Mucosa of rectum (tissue), 2 donors: ENCODE results near the gene LDHA.
A peak's percentile ranks its signal among the peaks of the same experiment; 100 is the strongest.

ENCODE experiments used
- H3K27ac ChIP-seq, 2 donors: one replicate each; pipeline ENCODE4 v1.7.0; 2013; ENCODE audit warnings: inconsistent platforms in 2 of 2, low read depth in 2 of 2, low read length in 2 of 2
- H3K27me3 ChIP-seq, 2 donors: one replicate each; pipeline ENCODE4 v1.7.0; 2013; ENCODE audit warnings: low read length in 2 of 2; ENCODE audit not compliant: control insufficient read depth in 2 of 2, insufficient read depth in 2 of 2
- H3K36me3 ChIP-seq, 2 donors: one replicate each; pipeline ENCODE4 v1.7.0; 2013; ENCODE audit warnings: low read length in 2 of 2; ENCODE audit not compliant: control insufficient read depth in 2 of 2, insufficient read depth in 2 of 2
- H3K4me1 ChIP-seq, 2 donors: one replicate each; pipeline ENCODE4 v1.7.0; 2013; ENCODE audit warnings: low read length in 2 of 2, mild to moderate bottlenecking in 1 of 2; ENCODE audit not compliant: control insufficient read depth in 2 of 2, insufficient read depth in 2 of 2
- H3K4me3 ChIP-seq, 2 donors: one replicate each; pipeline ENCODE4 v1.7.0; 2013; ENCODE audit warnings: low read length in 2 of 2
- H3K9ac ChIP-seq, 2 donors: one replicate each; pipeline ENCODE4 v1.7.0; 2013; ENCODE audit warnings: low read length in 2 of 2, low read depth in 1 of 2, mild to moderate bottlenecking in 1 of 2
- H3K9me3 ChIP-seq, 2 donors: one replicate each; pipeline ENCODE4 v1.7.0; 2013; ENCODE audit warnings: low read length in 2 of 2; ENCODE audit not compliant: control insufficient read depth in 2 of 2
- donor health status: healthy.
- donor health status: Normal muscosa, but diverticular disease.

LDHA gene

GRCh38 chr11:18369398-18369797, 25.0 kb upstream of the LDHA start:
- Histone ChIP-seq H3K27ac (no peak overlapping the region), H3K4me1 (no peaks in the 10 kb centered on the region), H3K9me3 (no peaks in the 10 kb centered on the region), H3K36me3 (peaks cover 16 to 17% of the 10 kb centered on the region in 2 donors), H3K27me3 (no peaks in the 10 kb centered on the region), H3K9ac (no peak overlapping the region), H3K4me3 (no peak overlapping the region)

GRCh38 chr11:18371279-18371678, 23.1 kb upstream of the LDHA start:
- Histone ChIP-seq H3K27me3 (no peaks in the 10 kb centered on the region), H3K36me3 (peaks cover 2 to 6% of the 10 kb centered on the region in 2 donors), H3K27ac (no peak overlapping the region), H3K9me3 (no peaks in the 10 kb centered on the region), H3K4me3 (no peak overlapping the region), H3K4me1 (no peaks in the 10 kb centered on the region), H3K9ac (no peak overlapping the region)

GRCh38 chr11:18372201-18372600, 22.2 kb upstream of the LDHA start:
- H3K27me3 ChIP-seq, result no peaks in the 10 kb centered on the region
- no peaks in the 10 kb centered on the region for H3K4me1 ChIP-seq
- H3K9me3 ChIP-seq, result no peaks in the 10 kb centered on the region
- H3K36me3 ChIP-seq, result peaks cover 0 to under 1% of the 10 kb centered on the region in 2 donors
- H3K4me3 ChIP-seq, result no peak overlapping the region
- no peak overlapping the region for H3K27ac ChIP-seq
- H3K9ac ChIP-seq, result no peak overlapping the region

- no peak overlapping the region for H3K4me3 ChIP-seq
- no peaks in the 10 kb centered on the region for H3K36me3 ChIP-seq
- no peaks in the 10 kb centered on the region for H3K9me3 ChIP-seq
- H3K9ac ChIP-seq, result no peak overlapping the region
- H3K27ac ChIP-seq, result no peak overlapping the region
- H3K27me3 ChIP-seq, result no peaks in the 10 kb centered on the region
- H3K4me1 ChIP-seq, result no peaks in the 10 kb centered on the region
Observed at GRCh38 chr11:18374956-18375355, 19.4 kb upstream of the LDHA start.

GRCh38 chr11:18375941-18376340, 18.4 kb upstream of the LDHA start:
- no peak overlapping the region for H3K4me3 ChIP-seq
- H3K36me3 ChIP-seq, result no peaks in the 10 kb centered on the region
- H3K9me3 ChIP-seq, result no peaks in the 10 kb centered on the region
- H3K27ac ChIP-seq, result no peak overlapping the region
- no peaks in the 10 kb centered on the region for H3K4me1 ChIP-seq
- no peaks in the 10 kb centered on the region for H3K27me3 ChIP-seq
- H3K9ac ChIP-seq, result no peak overlapping the region

- Histone ChIP-seq H3K9me3 (no peaks in the 10 kb centered on the region), H3K4me3 (no peak overlapping the region), H3K36me3 (no peaks in the 10 kb centered on the region), H3K27ac (no peak overlapping the region), H3K27me3 (no peaks in the 10 kb centered on the region), H3K9ac (no peak overlapping the region), H3K4me1 (peaks cover 17% of the 10 kb centered on the region in 2 donors)
Observed at GRCh38 chr11:18379201-18379600, 15.2 kb upstream of the LDHA start.

GRCh38 chr11:18383388-18384156, 10.8 kb upstream of the LDHA start:
- Histone ChIP-seq H3K27me3 (no peaks in the 10 kb centered on the region), H3K36me3 (no peaks in the 10 kb centered on the region), H3K9me3 (no peaks in the 10 kb centered on the region), H3K4me3 (peak overlapping the region; percentile 51 to 56), H3K27ac (peak overlapping the region; percentile 99), H3K9ac (peak overlapping the region; percentile 54 to 73), H3K4me1 (peaks cover 23% of the 10 kb centered on the region in 2 donors)

DNA sequence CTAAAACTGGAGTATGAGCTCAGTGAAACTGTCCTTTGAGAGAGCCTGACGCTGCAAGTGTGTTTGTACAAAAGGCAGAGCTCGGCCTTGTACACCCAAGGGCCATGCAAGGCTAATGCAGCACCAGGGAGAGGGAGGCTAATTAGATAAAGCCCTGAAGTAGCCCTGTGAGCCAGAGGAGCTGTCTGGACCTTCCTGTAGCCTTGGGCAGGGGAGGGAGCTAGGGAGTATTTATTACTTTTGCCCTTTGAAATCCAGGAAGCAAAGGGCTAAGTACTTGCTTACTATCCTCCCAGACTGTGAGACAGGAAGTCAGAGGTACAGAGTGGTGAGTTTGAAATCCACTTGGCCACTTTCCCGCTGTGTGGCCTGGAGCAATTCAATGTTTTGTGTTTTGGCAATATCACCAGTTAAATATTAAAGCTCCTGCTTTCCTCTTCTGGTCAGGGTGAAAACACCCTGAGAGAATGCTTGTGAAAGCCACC, 10.2 kb upstream of the LDHA start:
- Histone ChIP-seq H3K9me3 (no peaks in the 10 kb centered on the region), H3K27me3 (no peaks in the 10 kb centered on the region), H3K4me1 (peaks cover 23% of the 10 kb centered on the region in 2 donors), H3K27ac (peak overlapping the region; percentile 99), H3K9ac (peak overlapping the region; percentile 54 to 73), H3K36me3 (no peaks in the 10 kb centered on the region), H3K4me3 (peak overlapping the region; percentile 51 to 56)

GRCh38 chr11:18390088-18390487, 4.3 kb upstream of the LDHA start:
- no peak overlapping the region for H3K9ac ChIP-seq
- H3K27ac ChIP-seq, result no peak overlapping the region
- H3K27me3 ChIP-seq, result no peaks in the 10 kb centered on the region
- H3K4me3 ChIP-seq, result no peak overlapping the region
- H3K36me3 ChIP-seq, result no peaks in the 10 kb centered on the region
- no peaks in the 10 kb centered on the region for H3K9me3 ChIP-seq
- H3K4me1 ChIP-seq, result peaks cover 5 to 6% of the 10 kb centered on the region in 2 donors

DNA sequence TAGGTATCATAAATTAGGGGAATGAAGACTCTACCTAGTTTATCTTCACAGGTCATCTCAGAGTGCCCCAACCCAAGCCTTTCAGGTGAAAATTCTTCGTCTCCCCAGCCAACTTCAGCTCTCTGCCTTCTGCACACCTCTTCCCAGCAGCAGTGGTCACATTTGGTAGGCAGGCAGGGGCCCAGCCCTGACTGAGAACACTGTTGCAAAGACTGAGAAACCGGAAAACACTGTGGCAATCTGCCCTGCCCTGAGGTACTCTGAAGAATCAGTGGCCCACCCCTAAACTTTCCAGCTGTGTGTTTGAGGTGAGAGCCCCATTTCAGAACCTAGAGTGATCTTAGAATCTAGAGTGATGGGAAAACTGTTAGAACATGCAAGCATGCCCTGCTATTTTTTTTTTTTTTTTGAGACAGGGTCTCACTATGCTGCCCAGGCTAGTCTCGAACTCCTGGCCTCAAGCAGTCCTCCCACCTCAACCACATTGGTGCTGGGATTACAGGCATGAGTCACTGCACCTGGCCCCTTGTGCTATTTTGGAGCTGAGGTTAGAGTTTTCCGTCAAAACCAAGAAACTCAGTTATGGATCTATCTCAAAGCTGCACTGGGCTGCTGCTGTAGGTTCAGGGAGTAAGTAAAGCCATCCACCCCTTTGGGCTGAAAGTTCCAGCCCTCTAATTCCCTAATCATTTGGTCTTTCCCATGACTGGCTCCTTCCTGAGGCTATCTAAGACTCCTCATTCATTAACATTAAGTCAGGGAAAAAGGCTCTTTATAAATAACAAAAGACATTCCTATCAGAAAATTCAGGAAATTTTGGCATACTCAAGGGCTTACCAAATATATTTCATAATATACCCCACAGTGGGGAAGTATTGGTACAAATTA, 1.7 kb upstream of the LDHA start:
- Histone ChIP-seq H3K9ac (no peak overlapping the region), H3K9me3 (no peaks in the 10 kb centered on the region), H3K4me1 (peaks cover 14 to 17% of the 10 kb centered on the region in 2 donors), H3K27me3 (no peaks in the 10 kb centered on the region), H3K4me3 (no peak overlapping the region), H3K27ac (no peak overlapping the region), H3K36me3 (peaks cover 3 to 5% of the 10 kb centered on the region in 2 donors)
